HCT116 (cell line): Measurements from ENCODE around the gene SDK1. TPM values are rescaled to one million over a fixed set of nuclear protein-coding genes. Genes with fewer than 3 reads are reported as not detected.

Source experiments
- ATAC-seq: fragments of 200-7000 bp; cut with Tn5 transposase; 2 replicates; pipeline ENCODE4 v1.9.1; 2020; ENCODE audit warnings: mild to moderate bottlenecking, moderate library complexity
- BruUV-seq: library from RNA; stranded (reverse); fragments of 400-500 nt; replicated peaks from 2 replicates; lab custom pipeline; 2021; lab: Mats Ljungman, UMichigan
- CTCF ChIA-PET: fragments of 300-600 bp; sonication (Branson Sonifier 250); formaldehyde crosslinking; loops from one replicate; lab custom pipeline; 2021; ENCODE audit warnings: antibody characterized with exemption; lab: Charles Lee
- POLR2A ChIA-PET: fragments of 300-600, 350-600 bp; sonication (Branson Sonifier 250); formaldehyde crosslinking; loops from one replicate; lab custom pipeline; 2021; ENCODE audit warnings: antibody characterized with exemption; lab: Charles Lee
- RAD21 ChIA-PET, 2 experiments: fragments of 300-600 bp; sonication (Branson Sonifier 250); formaldehyde crosslinking; loops; one replicate each; lab custom pipeline; 2023; ENCODE audit warnings: low total read pairs in 2 of 2; ENCODE audit not compliant: uncharacterized antibody in 2 of 2, unreplicated experiment in 2 of 2, low non-redundant PET in 1 of 2; lab: Charles Lee
- DNase-seq: peaks from one replicate; pipeline ENCODE4 v3.0.0-alpha.2; 2010; ENCODE audit warnings: low read depth, low spot score
- H2AFZ ChIP-seq: fragments of 200-600 bp; shearing (Covaris generic), sonication (generic); 2 replicates; pipeline ENCODE4 v1.6.1; 2017; ENCODE audit warnings: low read depth, mixed run types, mixed read lengths, antibody characterized with exemption, low read length; ENCODE audit not compliant: poor library complexity, severe bottlenecking
- H3K27ac ChIP-seq: 2 replicates; pipeline ENCODE4 v1.5.1; 2012; ENCODE audit warnings: low read depth, low read length
- H3K27me3 ChIP-seq: fragments of 200-600 bp; sonication (generic); 2 replicates; pipeline ENCODE4 v1.6.1; 2016; ENCODE audit warnings: mixed run types, low read length, mixed read lengths; ENCODE audit not compliant: insufficient read depth
- H3K36me3 ChIP-seq, 2 experiments: fragments of 200-500 bp in 1 of 2; fragments of 200-600 bp in 1 of 2; sonication (Bioruptor generic) in 1 of 2; sonication (generic) in 1 of 2; 2 replicates each; pipeline versions ENCODE4 v1.5.1 to v1.6.1; 2014 to 2016; ENCODE audit warnings: low read length in 2 of 2, inconsistent platforms in 1 of 2, mixed read lengths in 1 of 2, mixed run types in 1 of 2; ENCODE audit not compliant: insufficient read depth in 2 of 2, control insufficient read depth in 1 of 2
- H3K4me1 ChIP-seq, 2 experiments: fragments of 200-600 bp in 1 of 2; sonication (generic) in 1 of 2; 2 replicates each; pipeline versions ENCODE4 v1.5.1 to v1.6.1; 2012 to 2017; ENCODE audit warnings: low read length in 2 of 2, inconsistent platforms in 1 of 2, mild to moderate bottlenecking in 1 of 2, mixed read lengths in 1 of 2, mixed run types in 1 of 2, moderate library complexity in 1 of 2; ENCODE audit not compliant: insufficient read depth in 2 of 2, control insufficient read depth in 1 of 2
- H3K4me2 ChIP-seq: fragments of 200-600 bp; sonication (generic); 2 replicates; pipeline ENCODE4 v1.6.1; 2017; ENCODE audit warnings: mixed run types, low read length, mixed read lengths
- H3K4me3 ChIP-seq, 2 experiments: fragments of 200-600 bp in 1 of 2; sonication (generic) in 1 of 2; replicated peaks in 1 of 2; 2 replicates each; pipeline ENCODE4 v1.5.1; 2011 to 2016; ENCODE audit warnings: low read length in 2 of 2, control low read depth in 1 of 2, low read depth in 1 of 2, mild to moderate bottlenecking in 1 of 2, mixed read lengths in 1 of 2, mixed run types in 1 of 2
- H3K79me2 ChIP-seq: fragments of 200-600 bp; sonication (generic); 2 replicates; pipeline ENCODE4 v1.6.1; 2017; ENCODE audit warnings: mild to moderate bottlenecking, mixed run types, low read length, moderate library complexity, mixed read lengths; ENCODE audit not compliant: insufficient read depth
- H3K9ac ChIP-seq: fragments of 200-600 bp; sonication (generic); 2 replicates; pipeline ENCODE4 v1.6.1; 2016; ENCODE audit warnings: low read length, mixed read lengths
- H3K9me2 ChIP-seq: fragments of 200-600 bp; sonication (generic), shearing (Covaris generic); 2 replicates; pipeline ENCODE4 v1.6.1; 2017; ENCODE audit warnings: mixed run types, mild to moderate bottlenecking, moderate library complexity; ENCODE audit not compliant: insufficient read depth
- H3K9me3 ChIP-seq, 2 experiments: fragments of 200-500 bp in 1 of 2; fragments of 200-600 bp in 1 of 2; sonication (Bioruptor generic) in 1 of 2; sonication (generic) in 1 of 2; 2 replicates each; pipeline ENCODE4 v1.6.1; 2014 to 2017; ENCODE audit warnings: low read length in 2 of 2, mixed read lengths in 2 of 2, inconsistent platforms in 1 of 2, low read depth in 1 of 2, mild to moderate bottlenecking in 1 of 2, mixed run types in 1 of 2, moderate library complexity in 1 of 2; ENCODE audit not compliant: control insufficient read depth in 1 of 2, insufficient read depth in 1 of 2
- H4K20me1 ChIP-seq: fragments of 200-600 bp; sonication (generic), shearing (Covaris generic); 2 replicates; pipeline ENCODE4 v1.6.1; 2017; ENCODE audit warnings: mixed run types, mild to moderate bottlenecking, moderate library complexity; ENCODE audit not compliant: insufficient read depth
- ATF3 ChIP-seq: IDR thresholded peaks from 2 replicates; pipeline ENCODE4 v1.6.1; 2012
- CEBPB ChIP-seq: IDR thresholded peaks from 2 replicates; pipeline ENCODE4 v1.6.1; 2012; ENCODE audit warnings: low read depth
- CTCF ChIP-seq, 3 experiments: fragments of 200-600 bp in 1 of 3; sonication (generic) in 1 of 3; IDR thresholded peaks in 2 of 3; conservative IDR thresholded peaks in 1 of 3; 2 replicates each; pipeline ENCODE4 v1.5.1; 2012 to 2017; ENCODE audit warnings: low read depth in 2 of 3, low read length in 2 of 3, antibody characterized with exemption in 1 of 3, borderline replicate concordance in 1 of 3, control low read depth in 1 of 3, mild to moderate bottlenecking in 1 of 3, mixed read lengths in 1 of 3, mixed run types in 1 of 3, moderate library complexity in 1 of 3; ENCODE audit not compliant: insufficient read depth in 1 of 3
- ELF1 ChIP-seq: IDR thresholded peaks from 2 replicates; pipeline ENCODE4 v1.6.1; 2012; ENCODE audit warnings: low read depth, borderline replicate concordance
- EZH2phosphoT487 ChIP-seq: fragments of 200-600 bp; IDR thresholded peaks from 2 replicates; pipeline ENCODE4 v1.6.1; 2018; ENCODE audit warnings: antibody characterized with exemption, borderline replicate concordance
- FOSL1 ChIP-seq: IDR thresholded peaks from 2 replicates; pipeline ENCODE4 v1.6.1; 2012; ENCODE audit warnings: low read depth
- MAX ChIP-seq: IDR thresholded peaks from 2 replicates; pipeline ENCODE4 v1.6.1; 2012
- POLR2A ChIP-seq: IDR thresholded peaks from 2 replicates; pipeline ENCODE4 v1.7.0; 2011; ENCODE audit warnings: borderline replicate concordance; ENCODE audit not compliant: insufficient read depth, insufficient read length; ENCODE audit errors: extremely low read depth
- RAD21 ChIP-seq: IDR thresholded peaks from 2 replicates; pipeline ENCODE4 v1.6.1; 2012; ENCODE audit warnings: low read depth, mild to moderate bottlenecking
- REST ChIP-seq: IDR thresholded peaks from 2 replicates; pipeline ENCODE4 v1.6.1; 2012; ENCODE audit warnings: low read depth
- TCF7L2 ChIP-seq: IDR thresholded peaks from 2 replicates; pipeline ENCODE4 v1.7.0; 2011; ENCODE audit warnings: borderline replicate concordance, inconsistent platforms; ENCODE audit not compliant: insufficient read depth, insufficient read length; ENCODE audit errors: extremely low read depth
- ZNF274 ChIP-seq: fragments of 200-500 bp; sonication (Bioruptor generic); IDR thresholded peaks from 2 replicates; pipeline ENCODE4 v1.6.1; 2014; ENCODE audit warnings: mild to moderate bottlenecking, low read depth, low read length, inconsistent platforms
- intact Hi-C: fragments of 100-400 bp; cut with micrococcal nuclease; formaldehyde crosslinking; loops from 2 replicates; pipeline ENCODE4 v1.10.0; 2022
- total RNA-seq: library from RNA; stranded (reverse); gene quantifications from one replicate; pipeline ENCODE4 v1.2.1, GENCODE V29; 2021; ENCODE audit not compliant: unreplicated experiment

SDK1 gene
- total RNA-seq, 1 experiment from 2014 or later = 0.05 TPM

- no peak overlapping the region for H3K4me3 ChIP-seq
- H3K4me2 ChIP-seq = no peak overlapping the region
- no peak overlapping the region for H3K27ac ChIP-seq
- H3K36me3 ChIP-seq = no peaks in the 10 kb centered on the region
- intact Hi-C loops = no loop called here
- no peaks in the 10 kb centered on the region for H3K79me2 ChIP-seq
- ChIA-PET CTCF (no interaction called here), RAD21 (no interaction called here), POLR2A (no interaction called here)
- H3K9me3 ChIP-seq = no peaks in the 10 kb centered on the region
- no peaks in the 10 kb centered on the region for H3K9me2 ChIP-seq
- ATAC-seq (no peak), DNase-seq (no peak)
- no peak overlapping the region for H2AFZ ChIP-seq
- H3K4me1 ChIP-seq = no peaks in the 10 kb centered on the region
- H3K9ac ChIP-seq = no peak overlapping the region
- peaks cover 61% of the 10 kb centered on the region for H3K27me3 ChIP-seq
- no peak for TF ChIP-seq RAD21
- no peak for TF ChIP-seq CTCF (IDR thresholded peaks at IDR 0.05 in 2 of 3, conservative IDR thresholded peaks at IDR 0.05 in 1 of 3; ENCODE audit: borderline replicate concordance in 1 of 3, insufficient read depth in 1 of 3, low read depth in 2 of 3, low read length in 2 of 3)
- TF ChIP-seq ELF1 = no peak
- TF ChIP-seq FOSL1 = no peak
- TF ChIP-seq TCF7L2 = no peak
- no peak for TF ChIP-seq REST
- no peak for TF ChIP-seq CEBPB
- no peak for TF ChIP-seq MAX
- TF ChIP-seq ATF3 = no peak
- no peak for TF ChIP-seq POLR2A
- TF ChIP-seq EZH2phosphoT487 = no peak
- TF ChIP-seq ZNF274 = no peak
- no peaks in the 10 kb centered on the region for H4K20me1 ChIP-seq
- BruUV-seq = no TSS peak
Observed at GRCh38 chr7:3928727-3929515, 627.9 kb downstream of the SDK1 start.
